ENCODE results near the gene CENPO. TPM values are rescaled to one million over a fixed set of nuclear protein-coding genes. Genes with fewer than 3 reads are reported as not detected.
A peak's percentile ranks its signal among the peaks of the same experiment; 100 is the strongest.

CENPO gene
- total RNA-seq, 1 experiment from 2014 or later: 54.8 TPM

- no peaks in the 10 kb centered on the region for H3K4me1 ChIP-seq
- H3K27me3 ChIP-seq (replicated peaks; ENCODE audit: control insufficient read depth, insufficient read depth, low read length): no peaks in the 10 kb centered on the region
- Mint-ChIP-seq H3K4me1 (ENCODE audit: low read depth, unreplicated experiment) (no peaks in the 10 kb centered on the region), H3K4me3 (ENCODE audit: unreplicated experiment) (no peak overlapping the region), H3K27me3 (ENCODE audit: insufficient read depth, unreplicated experiment) (no peaks in the 10 kb centered on the region), H3K36me3 (ENCODE audit: insufficient read depth, unreplicated experiment) (peaks cover 6% of the 10 kb centered on the region), H3K27ac (ENCODE audit: unreplicated experiment) (no peak overlapping the region), H3K9me3 (ENCODE audit: unreplicated experiment) (no peaks in the 10 kb centered on the region)
- BruUV-seq (replicated peaks): no TSS peak
- H3K9me3 ChIP-seq: no peaks in the 10 kb centered on the region
- H3K4me3 ChIP-seq (ENCODE audit: low read depth, low read length): no peak overlapping the region
- TF ChIP-seq CTCF (IDR thresholded peaks at IDR 0.05; ENCODE audit: insufficient read depth in 1 of 2, low read depth in 1 of 2, low read length in 1 of 2, severe bottlenecking in 1 of 2, unreplicated experiment in 1 of 2): no peak
- ChIA-PET CTCF (no interaction called here), POLR2A (no interaction called here)
- intact Hi-C loops (cut with micrococcal nuclease; ENCODE audit: unreplicated experiment): no loop called here
- no peak for DNase-seq
- H3K36me3 ChIP-seq (ENCODE audit: control insufficient read depth, insufficient read depth, low read length): no peaks in the 10 kb centered on the region
Observed at GRCh38 chr2:24840164-24840869, 47.1 kb downstream of the CENPO start.

- no peaks in the 10 kb centered on the region for H3K36me3 ChIP-seq (ENCODE audit: control insufficient read depth, insufficient read depth, low read length)
- no peak for TF ChIP-seq CTCF (IDR thresholded peaks at IDR 0.05; ENCODE audit: insufficient read depth in 1 of 2, low read depth in 1 of 2, low read length in 1 of 2, severe bottlenecking in 1 of 2, unreplicated experiment in 1 of 2)
- no peak overlapping the region for H3K4me3 ChIP-seq (ENCODE audit: low read depth, low read length)
- Mint-ChIP-seq H3K36me3 (ENCODE audit: insufficient read depth, unreplicated experiment) (peaks cover 6% of the 10 kb centered on the region), H3K9me3 (ENCODE audit: unreplicated experiment) (no peaks in the 10 kb centered on the region), H3K4me3 (ENCODE audit: unreplicated experiment) (no peak overlapping the region), H3K27ac (ENCODE audit: unreplicated experiment) (no peak overlapping the region), H3K27me3 (ENCODE audit: insufficient read depth, unreplicated experiment) (no peaks in the 10 kb centered on the region), H3K4me1 (ENCODE audit: low read depth, unreplicated experiment) (no peaks in the 10 kb centered on the region)
- ChIA-PET POLR2A (no interaction called here), CTCF (no interaction called here)
- peaks cover 1% of the 10 kb centered on the region; the same call in 1 of the 2 replicates for H3K9me3 ChIP-seq
- no peaks in the 10 kb centered on the region for H3K27me3 ChIP-seq (replicated peaks; ENCODE audit: control insufficient read depth, insufficient read depth, low read length)
- BruUV-seq (replicated peaks): no TSS peak
- no peaks in the 10 kb centered on the region for H3K4me1 ChIP-seq
- peak in 1 of 2 experiments; percentile 19 for DNase-seq
- intact Hi-C loops (cut with micrococcal nuclease; ENCODE audit: unreplicated experiment): no loop called here
Observed at GRCh38 chr2:24840962-24841945, 48.0 kb downstream of the CENPO start.

All from Caco-2 (cell line).